ENCODE results near the gene WTIP. TPM values are rescaled to one million over a fixed set of nuclear protein-coding genes. Genes with fewer than 3 reads are reported as not detected.
"Not testable (repeated sequence)": the region's sequence is repeated elsewhere in the genome, so short reads cannot be mapped to it uniquely, and the experiment has no call there.

Gene WTIP
- polyA plus RNA-seq, 3 donors = 2.7 to 21.0 (median 14.8) TPM

- H3K27ac ChIP-seq (ENCODE audit: low read depth, low read length) = peak overlapping the region; percentile 57
- 50 to 79% (median 53%) methylated on average over 9 of the region's 9 CpGs for whole genome bisulfite sequencing, 3 donors
Observed at GRCh38 chr19:34475026-34475974, 6.3 kb upstream of the WTIP start.

- no peak overlapping the region for H3K27ac ChIP-seq (ENCODE audit: low read depth, low read length)
- 91 to 94% (median 92%) methylated on average over 5 of the region's 5 CpGs for WGBS, 3 donors
Observed at GRCh38 chr19:34475975-34476594, 5.5 kb upstream of the WTIP start.

GRCh38 chr19:34478496-34478895, 3.1 kb upstream of the WTIP start:
- WGBS, 3 donors = 86 to 99% (median 94%) methylated on average over 4 of the region's 4 CpGs
- not testable (repeated sequence) for H3K27ac ChIP-seq (ENCODE audit: low read depth, low read length)

DNA sequence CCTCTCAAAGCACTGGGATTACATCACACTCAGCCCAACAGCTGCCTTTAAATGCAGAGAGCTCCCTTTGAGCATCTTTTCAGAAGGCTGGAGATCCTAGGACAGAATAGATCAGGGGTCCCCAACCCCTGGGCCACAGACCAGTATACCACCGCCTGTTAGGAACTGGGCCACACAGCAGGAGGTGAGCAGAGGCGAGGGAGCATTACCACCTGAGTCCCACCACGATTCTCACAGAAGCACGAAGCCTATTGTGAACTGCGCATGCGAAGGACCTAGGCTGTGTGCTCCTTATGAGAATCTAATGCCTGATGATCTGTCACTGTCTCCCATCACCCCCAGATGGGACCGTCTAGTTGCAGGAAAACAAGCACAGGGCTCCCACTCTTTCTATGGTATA, 2.2 kb upstream of the WTIP start:
- 83 to 88% (median 83%) methylated on average over 7 of the region's 7 CpGs for WGBS, 3 donors
- H3K27ac ChIP-seq (ENCODE audit: low read depth, low read length) = no peak overlapping the region

- no peak overlapping the region for H3K27ac ChIP-seq (ENCODE audit: low read depth, low read length)
- 73 to 82% (median 81%) methylated on average over 19 of the region's 19 CpGs for whole genome bisulfite sequencing, 3 donors
Observed at GRCh38 chr19:34480491-34480890, 1.1 kb upstream of the WTIP start.

- 1 to 2% (median 1%) methylated on average over 54 to 84 of the region's 84 CpGs for WGBS, 3 donors
- H3K27ac ChIP-seq (ENCODE audit: low read depth, low read length) = peak overlapping the region; percentile 52
Observed at GRCh38 chr19:34481861-34482379, 362 bp downstream of the WTIP start.

DNA sequence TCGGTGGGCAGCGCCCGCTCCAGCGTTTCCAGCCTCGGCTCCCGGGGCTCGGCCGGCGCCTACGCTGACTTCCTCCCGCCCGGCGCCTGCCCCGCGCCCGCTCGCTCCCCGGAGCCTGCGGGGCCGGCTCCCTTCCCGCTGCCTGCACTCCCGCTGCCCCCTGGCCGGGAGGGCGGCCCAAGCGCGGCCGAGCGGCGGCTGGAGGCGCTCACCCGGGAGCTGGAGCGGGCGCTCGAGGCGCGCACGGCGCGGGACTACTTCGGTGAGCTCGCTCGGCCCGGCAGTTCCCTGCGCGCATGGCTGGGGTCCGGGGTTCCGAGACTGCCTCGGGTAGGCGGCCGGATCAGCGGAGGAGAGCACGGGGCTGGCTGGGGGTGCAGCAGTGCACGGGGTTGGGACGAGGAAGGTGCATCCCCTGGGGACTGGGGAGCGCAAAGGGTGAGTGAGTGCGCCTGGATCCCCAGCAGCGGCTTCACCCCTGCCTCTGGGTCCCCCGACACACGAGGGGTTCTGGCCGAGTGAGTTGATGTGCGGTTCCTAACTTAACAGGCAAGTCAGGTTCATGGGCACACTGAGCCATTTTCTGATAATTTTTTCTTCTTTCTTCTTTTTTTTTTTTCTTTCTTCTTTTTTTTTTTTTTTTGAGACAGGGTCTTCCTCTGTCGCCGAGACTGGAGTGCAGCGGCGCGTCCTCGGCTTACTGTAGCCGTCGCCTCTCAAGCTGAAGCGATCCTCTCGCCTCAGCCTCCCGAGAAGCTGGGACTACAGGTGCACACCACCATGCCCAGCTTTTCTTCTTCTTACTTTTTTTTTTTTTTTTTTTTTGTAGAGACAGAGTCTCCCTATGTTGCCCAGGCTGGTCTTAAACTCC, 1.1 kb downstream of the WTIP start:
- H3K27ac ChIP-seq (ENCODE audit: low read depth, low read length) = peak overlapping the region; percentile 49
- WGBS, 3 donors = 6 to 11% (median 8%) methylated on average over 54 to 72 of the region's 72 CpGs

DNA sequence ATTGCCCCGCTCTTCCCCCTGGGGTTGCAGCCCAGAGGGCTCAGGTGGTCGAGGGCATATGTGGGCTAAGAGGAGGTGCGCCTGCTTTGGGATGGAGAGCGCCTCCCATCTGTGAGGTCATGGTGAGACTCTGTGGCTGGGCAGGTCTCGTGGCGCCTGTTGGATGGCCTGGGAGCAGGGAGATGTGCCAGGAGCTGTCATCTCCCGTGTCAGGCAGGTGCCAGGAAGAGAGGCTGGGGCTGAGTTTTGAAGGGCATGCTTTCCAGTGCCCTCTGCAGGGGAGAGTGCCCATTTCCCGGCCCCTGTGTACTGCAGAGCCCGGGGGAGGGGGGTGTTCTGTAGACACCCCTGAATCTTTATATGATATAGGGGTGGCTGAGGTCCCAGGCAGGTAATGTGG, 2.8 kb downstream of the WTIP start:
- WGBS, 3 donors = 78 to 84% (median 81%) methylated on average over 9 of the region's 9 CpGs
- no peak overlapping the region for H3K27ac ChIP-seq (ENCODE audit: low read depth, low read length)

GRCh38 chr19:34485831-34486230, 4.3 kb downstream of the WTIP start:
- 67 to 84% (median 81%) methylated on average over 9 of the region's 9 CpGs for WGBS, 3 donors
- H3K27ac ChIP-seq (ENCODE audit: low read depth, low read length) = no peak overlapping the region

DNA sequence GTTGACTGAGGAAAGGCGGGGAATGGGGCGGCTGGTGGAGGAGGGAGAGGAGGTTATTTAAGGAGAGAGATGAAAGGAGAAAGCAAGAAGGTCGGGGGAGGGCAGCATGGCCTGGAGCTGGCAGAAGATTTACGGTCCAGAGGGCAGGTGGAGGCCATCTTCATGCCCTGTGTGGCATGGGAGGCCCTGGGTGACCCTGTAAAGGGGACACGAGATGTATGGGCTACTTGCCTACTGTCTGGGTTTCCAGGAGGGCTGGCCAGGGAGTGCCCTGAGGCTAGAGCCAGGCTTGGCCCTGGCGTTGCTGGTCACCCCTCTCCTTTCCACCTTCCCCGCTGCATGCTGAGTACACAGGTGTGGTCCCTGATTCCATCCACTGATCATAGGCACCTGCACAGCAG, 6.1 kb downstream of the WTIP start:
- WGBS, 3 donors = 75 to 89% (median 83%) methylated on average over 6 to 7 of the region's 7 CpGs
- no peak overlapping the region for H3K27ac ChIP-seq (ENCODE audit: low read depth, low read length)

DNA sequence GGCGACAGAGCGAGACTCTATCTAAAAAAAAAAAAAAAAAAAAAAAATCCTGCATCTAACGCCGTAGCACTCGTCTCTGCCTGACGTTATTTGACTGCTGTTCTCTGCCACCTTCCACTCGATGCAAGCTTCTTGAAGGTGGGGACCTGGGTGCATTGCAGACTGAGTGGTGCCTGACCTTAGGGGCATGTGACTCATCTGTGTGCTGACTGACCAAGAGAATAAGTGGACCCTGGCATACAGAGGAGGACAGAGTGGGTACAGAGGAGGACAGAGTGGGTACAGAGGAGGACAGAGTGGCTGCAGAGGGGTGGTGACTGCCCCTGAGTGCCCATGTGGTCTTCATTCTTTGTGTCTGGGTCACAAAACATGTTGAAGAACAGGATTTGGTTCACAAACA, 7.6 kb downstream of the WTIP start:
- WGBS, 3 donors = 78 to 96% (median 81%) methylated on average over 5 to 7 of the region's 7 CpGs

GRCh38 chr19:34490141-34490766, 8.7 kb downstream of the WTIP start:
- H3K27ac ChIP-seq (ENCODE audit: low read depth, low read length) = no peak overlapping the region
- WGBS, 3 donors = 90 to 94% (median 92%) methylated on average over 19 of the region's 19 CpGs

More for the DNA sequence above, 7.6 kb downstream of the WTIP start:
- H3K27ac ChIP-seq (ENCODE audit: low read depth, low read length) = no peak overlapping the region

DNA sequence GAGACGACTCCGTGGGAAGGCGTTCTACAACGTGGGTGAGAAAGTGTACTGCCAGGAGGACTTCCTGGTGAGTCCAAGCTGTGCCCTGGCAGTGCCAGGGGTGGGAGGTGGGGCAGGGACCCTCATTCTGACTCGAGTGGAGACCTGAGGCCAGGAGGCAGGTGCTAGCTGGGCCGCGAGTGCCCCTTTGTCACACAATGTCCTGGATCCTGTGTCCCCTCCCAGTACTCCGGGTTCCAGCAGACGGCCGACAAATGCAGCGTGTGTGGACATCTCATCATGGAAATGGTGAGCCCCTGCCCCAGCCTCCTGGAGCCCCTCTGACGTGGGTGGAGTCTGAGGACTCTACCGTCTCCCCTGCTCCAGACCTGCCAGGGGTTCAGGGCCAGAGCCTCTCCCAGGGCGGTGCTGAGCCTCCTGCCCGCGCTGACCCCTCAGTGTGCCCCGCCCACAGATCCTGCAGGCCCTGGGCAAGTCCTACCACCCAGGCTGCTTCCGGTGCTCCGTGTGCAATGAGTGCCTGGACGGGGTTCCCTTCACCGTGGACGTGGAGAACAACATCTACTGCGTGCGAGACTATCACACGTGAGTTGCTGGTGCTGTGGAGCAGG, 11.6 kb downstream of the WTIP start:
- H3K27ac ChIP-seq (ENCODE audit: low read depth, low read length) = no peak overlapping the region
- 86 to 89% (median 88%) methylated on average over 25 of the region's 25 CpGs for WGBS, 3 donors

GRCh38 chr19:34493649-34494044, 12.1 kb downstream of the WTIP start:
- H3K27ac ChIP-seq (ENCODE audit: low read depth, low read length) = no peak overlapping the region
- 90 to 94% (median 94%) methylated on average over 7 of the region's 7 CpGs for WGBS, 3 donors

DNA sequence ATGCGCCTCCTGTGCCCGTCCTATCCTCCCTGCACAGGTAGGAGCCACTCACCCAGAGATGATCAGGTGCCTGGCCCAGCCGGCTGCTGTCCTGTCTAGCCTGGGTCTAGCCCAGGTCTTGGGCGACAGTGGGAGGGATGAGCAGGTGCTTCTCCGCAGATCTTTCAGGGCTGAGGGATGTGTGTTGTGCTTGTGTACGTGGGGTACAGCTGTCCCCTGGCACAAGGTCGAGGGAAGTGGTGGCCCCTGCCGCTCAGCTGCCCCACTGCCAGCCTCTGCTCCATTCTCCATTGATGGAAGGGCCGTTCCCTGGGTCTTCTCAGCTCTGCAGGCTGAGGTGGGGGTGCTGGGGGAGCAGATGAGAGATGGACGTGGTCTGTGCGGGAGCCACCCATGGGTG, 13.0 kb downstream of the WTIP start:
- H3K27ac ChIP-seq (ENCODE audit: low read depth, low read length) = no peak overlapping the region
- WGBS, 3 donors = 92 to 95% (median 95%) methylated on average over 11 of the region's 11 CpGs

DNA sequence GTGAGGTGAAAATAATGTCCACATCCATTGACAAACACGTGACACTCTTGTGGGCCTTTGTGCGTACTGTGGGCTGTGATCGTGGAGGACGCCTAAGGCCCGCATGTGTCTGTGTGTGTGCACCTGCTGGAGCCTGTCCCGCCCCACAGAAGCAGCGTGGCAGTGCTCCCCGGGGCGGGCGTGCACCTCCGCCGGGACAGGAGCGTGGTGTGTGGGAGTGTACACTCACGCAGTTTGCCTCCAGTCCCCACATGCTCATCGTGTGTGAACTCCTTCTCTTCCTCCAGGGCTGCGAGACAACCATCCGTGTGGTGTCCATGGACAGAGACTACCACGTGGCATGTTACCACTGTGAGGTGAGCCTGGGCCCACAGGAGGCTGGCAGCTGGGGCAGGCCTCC, 13.9 kb downstream of the WTIP start:
- H3K27ac ChIP-seq (ENCODE audit: low read depth, low read length) = no peak overlapping the region
- WGBS, 3 donors = 91 to 95% (median 94%) methylated on average over 18 of the region's 18 CpGs

GRCh38 chr19:34497112-34497805, 15.7 kb downstream of the WTIP start:
- 91 to 95% (median 94%) methylated on average over 15 of the region's 15 CpGs for WGBS, 3 donors
- H3K27ac ChIP-seq (ENCODE audit: low read depth, low read length) = no peak overlapping the region

All from adipose tissue (tissue), 3 donors.